Fibroblast of peridontal ligament (primary cell): ENCODE results near the gene TMEM270.

Source experiments
- DNase-seq: peaks from one replicate; pipeline ENCODE4 v3.0.0-alpha.2; 2010; ENCODE audit errors: extremely low read depth

Gene TMEM270

GRCh38 chr7:73905360-73905759 lies 44.4 kb downstream of the TMEM270 start:
- DNase-seq: no peak

- DNase-seq: no peak
Measured at GRCh38 chr7:73906874-73907273, 45.9 kb downstream of the TMEM270 start.

- DNase-seq: no peak
Measured at GRCh38 chr7:73907554-73908122, 46.7 kb downstream of the TMEM270 start.

GRCh38 chr7:73908123-73908611 lies 47.2 kb downstream of the TMEM270 start:
- DNase-seq: no peak

GRCh38 chr7:73909051-73909941 lies 48.3 kb downstream of the TMEM270 start:
- no peak for DNase-seq

GRCh38 chr7:73909996-73910395 lies 49.0 kb downstream of the TMEM270 start:
- no peak for DNase-seq

- DNase-seq: no peak
Measured at GRCh38 chr7:73912223-73912622, 51.3 kb downstream of the TMEM270 start.
